Rectal smooth muscle tissue (tissue), 1 donor: ENCODE results near the gene LCE1B.

ENCODE experiments used
- H3K27ac ChIP-seq: one replicate; pipeline ENCODE4 v1.7.0; 2013; ENCODE audit warnings: low read depth, low read length, inconsistent platforms
- H3K27me3 ChIP-seq: one replicate; pipeline ENCODE4 v1.7.0; 2013; ENCODE audit warnings: low read length; ENCODE audit not compliant: control insufficient read depth, insufficient read depth
- H3K36me3 ChIP-seq: one replicate; pipeline ENCODE4 v1.7.0; 2013; ENCODE audit warnings: low read length; ENCODE audit not compliant: control insufficient read depth, insufficient read depth
- H3K4me1 ChIP-seq: one replicate; pipeline ENCODE4 v1.7.0; 2013; ENCODE audit warnings: low read length; ENCODE audit not compliant: control insufficient read depth, insufficient read depth
- H3K4me3 ChIP-seq: one replicate; pipeline ENCODE4 v1.7.0; 2013; ENCODE audit warnings: low read length
- H3K9ac ChIP-seq: one replicate; pipeline ENCODE4 v1.7.0; 2013; ENCODE audit warnings: low read length

The LCE1B gene

DNA sequence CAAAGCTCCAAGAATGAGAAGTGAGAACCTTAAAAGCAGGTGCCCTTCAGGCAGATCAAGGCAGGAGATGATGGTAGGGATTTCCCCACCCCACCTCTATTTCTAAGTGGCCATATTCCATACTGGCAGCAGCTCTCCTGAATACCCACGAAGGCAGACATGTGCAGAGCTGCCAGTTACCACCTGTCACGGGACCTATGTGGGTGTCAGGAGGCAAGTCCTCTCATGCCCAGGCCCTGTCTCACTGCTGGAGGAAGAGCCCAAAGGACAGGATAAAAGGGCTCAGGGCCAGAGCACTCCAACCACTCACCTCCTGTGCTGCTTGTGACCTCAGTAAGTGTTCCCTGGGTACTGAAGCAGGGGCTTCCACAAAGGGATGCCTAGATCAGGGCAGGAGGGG is 721 bp upstream of the LCE1B start:
- Histone ChIP-seq H3K4me3 (no peak overlapping the region), H3K27ac (no peak overlapping the region), H3K4me1 (no peaks in the 10 kb centered on the region), H3K36me3 (no peaks in the 10 kb centered on the region), H3K9ac (no peak overlapping the region), H3K27me3 (no peaks in the 10 kb centered on the region)

DNA sequence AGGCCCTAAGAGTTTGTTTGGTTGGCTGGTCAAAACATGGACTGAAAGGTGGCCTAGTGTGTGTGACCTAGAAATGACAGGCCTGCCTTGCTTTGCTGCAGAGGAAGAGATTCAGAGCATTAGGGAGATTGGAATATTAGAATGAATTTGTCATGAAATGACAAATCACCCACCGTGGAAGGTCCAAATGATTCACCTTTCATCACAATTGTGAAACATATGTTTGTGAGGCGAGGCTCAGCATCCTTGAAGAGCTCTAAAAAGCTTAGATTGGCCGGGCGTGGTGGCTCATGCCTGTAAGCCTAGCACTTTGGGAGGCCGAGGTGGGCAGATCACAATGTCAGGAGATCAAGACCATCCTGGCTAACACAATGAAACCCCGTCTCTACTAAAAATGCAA is 5.5 kb downstream of the LCE1B start:
- no peak overlapping the region for H3K27ac ChIP-seq
- H3K9ac ChIP-seq = no peak overlapping the region
- no peaks in the 10 kb centered on the region for H3K27me3 ChIP-seq
- no peaks in the 10 kb centered on the region for H3K4me1 ChIP-seq
- H3K4me3 ChIP-seq = no peak overlapping the region
- no peaks in the 10 kb centered on the region for H3K36me3 ChIP-seq

DNA sequence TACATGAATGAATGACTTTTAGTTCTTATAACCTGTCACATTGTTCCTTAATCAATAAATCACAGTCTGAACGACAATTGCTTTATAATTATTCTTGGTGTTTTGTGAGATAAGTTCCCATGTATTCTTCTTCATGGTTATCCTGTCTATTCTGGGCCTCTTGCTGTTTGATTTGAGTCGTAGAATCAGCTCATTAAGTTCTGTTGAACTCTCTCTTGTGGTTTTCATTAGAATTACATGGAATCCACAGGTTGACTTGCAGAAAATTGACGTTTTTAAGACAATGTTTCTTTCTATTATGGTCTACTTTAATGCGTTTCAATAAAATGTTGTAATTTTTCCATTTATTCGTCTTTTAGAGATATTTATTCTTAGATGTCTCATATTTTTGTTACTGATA is 11.5 kb downstream of the LCE1B start:
- no peaks in the 10 kb centered on the region for H3K36me3 ChIP-seq
- H3K27me3 ChIP-seq = no peaks in the 10 kb centered on the region
- H3K4me3 ChIP-seq = no peak overlapping the region
- no peaks in the 10 kb centered on the region for H3K4me1 ChIP-seq
- H3K9ac ChIP-seq = no peak overlapping the region
- no peak overlapping the region for H3K27ac ChIP-seq

DNA sequence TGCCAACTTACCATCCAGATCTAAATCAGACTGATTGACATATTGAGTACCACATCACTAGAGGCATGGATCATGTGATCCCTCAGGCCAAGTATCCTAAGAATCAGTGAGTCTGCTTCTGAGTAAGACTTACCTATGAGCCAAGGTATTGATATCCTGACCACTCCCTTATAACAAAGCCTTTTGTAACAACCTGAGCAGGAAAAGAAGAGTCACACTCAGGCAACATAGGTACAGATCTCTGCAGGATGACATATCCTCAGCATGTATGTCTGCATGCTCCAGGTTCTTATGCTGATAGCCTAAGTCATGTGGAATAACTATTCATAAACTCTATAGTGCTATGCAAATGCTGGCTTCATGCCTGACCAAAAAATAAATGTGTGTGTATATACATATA is 13.2 kb downstream of the LCE1B start:
- Histone ChIP-seq H3K4me3 (no peak overlapping the region), H3K9ac (no peak overlapping the region), H3K36me3 (no peaks in the 10 kb centered on the region), H3K27me3 (no peaks in the 10 kb centered on the region), H3K27ac (no peak overlapping the region), H3K4me1 (no peaks in the 10 kb centered on the region)

DNA sequence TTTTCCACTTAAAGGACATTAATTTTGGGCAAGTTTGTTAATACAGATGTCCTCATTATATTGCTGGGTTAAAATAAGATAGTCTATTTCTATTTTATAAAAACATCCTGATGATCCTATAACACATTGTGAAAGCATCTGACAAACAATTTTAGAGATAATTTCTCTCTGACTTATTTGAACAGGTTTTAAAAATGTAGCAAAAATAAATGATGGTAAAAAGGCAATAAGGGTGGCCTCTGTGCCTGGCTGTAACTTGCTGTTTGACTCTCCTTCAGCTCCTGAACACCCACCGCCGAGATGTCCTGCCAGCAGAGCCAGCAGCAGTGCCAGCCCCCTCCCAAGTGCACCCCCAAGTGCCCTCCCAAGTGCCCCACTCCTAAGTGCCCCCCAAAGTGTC is 15.4 kb downstream of the LCE1B start, which contains the start of gene LCE1A:
Gene LCE1A (plus strand): TSS at position 301 of the 400 bp plus-strand sequence. CDS start 0 bp downstream, at position 301.
- Histone ChIP-seq H3K27me3 (no peaks in the 10 kb centered on the region), H3K9ac (no peak within 1 kb of the TSS), H3K4me1 (no peaks in the 10 kb centered on the region), H3K4me3 (no peak within 1 kb of the TSS), H3K27ac (no peak within 1 kb of the TSS), H3K36me3 (no peaks in the 10 kb centered on the region)

DNA sequence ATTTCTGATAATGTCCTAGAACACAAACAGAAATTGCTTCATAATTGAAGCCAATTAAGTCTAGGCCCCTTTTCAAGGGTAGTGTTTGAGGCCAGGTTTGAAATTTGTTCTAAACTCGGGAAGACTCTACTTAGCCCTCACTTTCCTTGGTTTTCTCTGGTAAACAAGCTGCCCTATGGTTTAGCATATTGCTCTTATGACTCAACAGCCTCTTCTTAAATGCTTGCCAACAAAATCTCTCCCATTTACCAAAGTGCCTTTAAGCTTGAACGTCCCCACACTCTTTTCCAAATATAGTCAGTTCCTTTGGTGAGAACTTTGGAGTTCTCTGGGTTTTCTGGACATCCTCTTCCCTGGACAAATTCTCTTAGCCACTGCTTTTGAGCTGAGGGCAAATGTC is 25.1 kb downstream of the LCE1B start:
- no peak overlapping the region for H3K9ac ChIP-seq
- H3K4me1 ChIP-seq = no peaks in the 10 kb centered on the region
- no peak overlapping the region for H3K27ac ChIP-seq
- no peak overlapping the region for H3K4me3 ChIP-seq
- no peaks in the 10 kb centered on the region for H3K36me3 ChIP-seq
- no peaks in the 10 kb centered on the region for H3K27me3 ChIP-seq

DNA sequence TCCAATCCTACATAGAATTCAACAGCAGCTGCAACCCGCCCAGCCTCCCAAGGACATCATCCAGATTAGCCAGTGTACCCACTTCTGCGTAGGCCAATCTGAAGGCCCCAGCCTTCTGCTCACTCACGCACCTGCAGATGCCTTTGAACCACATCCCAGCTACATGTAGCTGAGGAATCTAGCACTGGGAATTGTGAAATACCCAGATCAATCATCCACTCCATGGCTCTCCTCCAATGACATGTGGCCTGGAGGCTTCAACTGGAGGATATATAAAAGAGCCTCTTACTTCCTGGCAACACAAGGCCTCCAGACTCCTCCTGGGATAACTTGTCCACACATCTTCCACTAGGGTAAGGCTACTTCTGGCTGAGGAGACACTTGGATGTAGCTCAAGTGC is 30.8 kb downstream of the LCE1B start, which contains the start of gene LCE6A:
Gene LCE6A (plus strand): TSS at position 301 of the 400 bp plus-strand sequence. CDS start 665 bp downstream, outside the sequence.
- H3K9ac ChIP-seq = no peak within 1 kb of the TSS
- no peaks in the 10 kb centered on the region for H3K36me3 ChIP-seq
- no peak within 1 kb of the TSS for H3K4me3 ChIP-seq
- no peaks in the 10 kb centered on the region for H3K27me3 ChIP-seq
- H3K27ac ChIP-seq = no peak within 1 kb of the TSS
- no peaks in the 10 kb centered on the region for H3K4me1 ChIP-seq

DNA sequence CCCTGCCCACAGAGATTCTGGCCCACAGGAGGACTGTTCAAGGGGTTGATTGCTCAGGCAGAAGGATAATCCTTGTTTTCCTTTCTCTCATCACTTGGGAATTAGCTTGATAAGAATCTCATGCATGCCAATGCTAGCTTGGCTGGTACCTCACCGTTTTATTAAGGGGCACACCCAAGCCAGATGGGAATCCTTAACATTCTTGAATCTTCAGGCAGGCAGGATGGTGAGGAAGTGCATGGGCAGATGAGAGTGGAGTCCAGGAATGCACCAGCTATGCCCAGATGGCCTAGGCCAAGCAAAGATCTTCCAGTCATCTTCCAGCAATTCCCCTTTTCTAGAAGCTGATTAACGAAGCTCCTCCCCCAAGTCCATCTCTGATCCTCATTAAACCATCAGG is 43.9 kb downstream of the LCE1B start:
- Histone ChIP-seq H3K27ac (no peak overlapping the region), H3K9ac (no peak overlapping the region), H3K4me3 (no peak overlapping the region), H3K4me1 (no peaks in the 10 kb centered on the region), H3K36me3 (no peaks in the 10 kb centered on the region), H3K27me3 (no peaks in the 10 kb centered on the region)

DNA sequence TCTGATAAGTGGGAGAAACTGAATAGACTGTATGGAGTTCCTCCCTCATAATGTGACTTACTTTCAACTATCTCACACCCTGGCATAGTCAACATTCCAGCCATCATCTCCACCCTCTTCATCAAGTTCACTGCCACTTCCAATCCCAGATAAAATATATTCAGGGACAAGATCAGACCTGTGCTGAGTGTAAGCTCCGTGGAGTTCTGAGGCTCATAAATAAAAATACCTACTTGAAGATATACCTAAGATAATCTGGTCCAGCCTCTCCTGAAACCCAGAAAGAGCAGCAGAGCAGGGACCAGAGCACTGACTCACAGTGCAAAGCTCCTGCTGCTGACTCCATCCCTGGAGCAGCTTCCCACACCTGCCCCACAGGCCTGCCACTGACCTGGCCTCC is 46.3 kb downstream of the LCE1B start:
- no peaks in the 10 kb centered on the region for H3K36me3 ChIP-seq
- H3K27me3 ChIP-seq = no peaks in the 10 kb centered on the region
- peaks cover 5% of the 10 kb centered on the region for H3K4me1 ChIP-seq
- H3K4me3 ChIP-seq = no peak overlapping the region
- H3K9ac ChIP-seq = no peak overlapping the region
- no peak overlapping the region for H3K27ac ChIP-seq

DNA sequence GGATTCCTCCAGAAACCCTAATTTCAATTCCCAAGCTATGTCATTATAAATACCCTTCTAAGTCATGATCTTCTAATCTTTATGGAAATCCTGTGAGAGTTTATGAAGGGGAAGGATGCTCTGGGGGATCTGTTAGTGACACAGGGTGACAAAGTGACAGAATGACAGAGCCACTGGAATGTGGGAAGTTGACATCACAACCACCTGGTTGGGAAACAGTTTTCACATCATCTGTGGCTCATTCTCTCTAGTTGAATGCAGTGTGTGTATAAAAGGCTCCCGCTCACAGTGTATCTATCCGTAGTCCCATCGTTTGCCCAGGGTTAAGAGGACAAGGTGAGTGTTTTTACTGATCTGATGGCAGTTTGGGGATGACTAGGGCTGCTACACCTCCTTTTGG is 47.9 kb downstream of the LCE1B start, which contains the start of gene LCE7A:
Gene LCE7A (plus strand): TSS at position 301 of the 400 bp plus-strand sequence. CDS start 702 bp downstream, outside the sequence.
- Histone ChIP-seq H3K36me3 (no peaks in the 10 kb centered on the region), H3K27me3 (no peaks in the 10 kb centered on the region), H3K4me1 (peaks cover 5% of the 10 kb centered on the region), H3K27ac (no peak within 1 kb of the TSS), H3K4me3 (no peak within 1 kb of the TSS), H3K9ac (no peak within 1 kb of the TSS)

DNA sequence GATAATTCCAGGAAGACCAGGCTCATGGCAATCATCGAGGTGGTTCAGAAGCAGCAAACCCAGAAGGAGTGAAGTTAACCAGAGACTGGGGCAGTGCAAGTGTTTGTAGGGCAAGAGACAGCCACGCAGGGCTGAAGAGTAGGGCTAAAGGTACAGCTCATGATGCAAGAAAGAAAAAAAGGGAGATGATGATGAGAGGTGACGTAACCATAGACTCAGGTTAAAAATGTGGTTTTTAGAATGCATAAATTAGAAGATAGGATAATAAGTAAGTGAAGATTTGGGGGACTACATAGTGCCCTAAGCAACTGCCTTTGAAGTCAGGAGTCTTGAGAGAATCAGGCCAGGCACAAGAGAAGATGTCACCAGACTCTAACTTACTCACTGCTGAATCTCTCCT is 48.4 kb downstream of the LCE1B start:
- Histone ChIP-seq H3K4me3 (no peak overlapping the region), H3K4me1 (peaks cover 5% of the 10 kb centered on the region), H3K27me3 (no peaks in the 10 kb centered on the region), H3K27ac (no peak overlapping the region), H3K9ac (no peak overlapping the region), H3K36me3 (no peaks in the 10 kb centered on the region)

DNA sequence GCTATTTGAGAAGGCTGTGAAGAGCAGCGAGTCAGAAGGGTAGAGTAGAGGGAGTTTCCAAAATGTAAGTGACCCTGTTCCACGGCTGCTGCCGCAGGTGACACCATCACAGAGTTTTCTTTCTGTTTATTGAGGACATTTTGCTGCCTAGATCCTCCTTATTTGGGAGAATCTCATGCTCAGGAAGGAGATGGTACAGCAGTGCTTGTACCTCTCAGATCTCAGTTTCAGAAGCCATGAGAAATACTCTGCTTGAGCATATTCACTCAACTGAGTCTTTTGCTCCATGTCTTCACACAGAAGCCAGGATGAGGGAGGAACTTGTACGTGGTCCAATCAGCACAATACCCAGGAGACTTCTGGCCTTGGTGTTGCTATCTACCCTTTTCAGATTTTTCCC is 49.6 kb downstream of the LCE1B start:
- H3K4me1 ChIP-seq = peaks cover 5% of the 10 kb centered on the region
- H3K27me3 ChIP-seq = no peaks in the 10 kb centered on the region
- no peak overlapping the region for H3K4me3 ChIP-seq
- no peaks in the 10 kb centered on the region for H3K36me3 ChIP-seq
- no peak overlapping the region for H3K9ac ChIP-seq
- H3K27ac ChIP-seq = no peak overlapping the region
